ENCODE data around the gene MYO9B. TPM values are rescaled to one million over a fixed set of nuclear protein-coding genes. Genes with fewer than 3 reads are reported as not detected.

The MYO9B gene
- total and polyA plus RNA-seq, 2 donors (not counting 1 experiment from before 2014, with no cell fraction given): 32.5 to 52.5 TPM

DNA sequence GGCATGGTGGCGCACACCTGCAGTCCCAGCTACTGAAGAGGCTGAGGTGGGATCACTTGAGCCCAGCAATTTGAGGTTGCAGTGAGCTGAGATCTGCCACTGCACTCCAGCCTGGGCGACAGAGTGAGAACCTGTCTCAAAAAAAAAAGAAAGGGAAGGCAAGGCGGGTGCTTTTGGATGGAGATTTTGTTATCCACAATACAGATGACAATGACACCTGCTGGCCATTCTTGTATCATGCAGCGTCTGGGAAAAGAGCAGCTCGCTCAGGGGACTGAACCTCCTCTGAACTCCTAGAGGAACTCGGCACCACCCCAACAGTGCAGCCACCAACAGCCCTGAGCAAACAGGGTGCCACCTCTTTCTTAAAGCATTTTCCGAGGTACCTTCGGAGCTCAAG lies 23.1 kb upstream of the MYO9B start:
- H3K4me3 ChIP-seq (replicated peaks in 1 of 4; ENCODE audit: control extremely low read depth in 1 of 4, insufficient read depth in 1 of 4, low read depth in 3 of 4, low read length in 4 of 4): no peak overlapping the region
- no peaks in the 10 kb centered on the region for H3K9me3 ChIP-seq (ENCODE audit: control insufficient read depth, insufficient read depth, low read depth, low read length)
- peak; percentile 44 to 67 for DNase-seq (ENCODE audit: low read depth in 2 of 2)
- TF ChIP-seq, protein P1, sequence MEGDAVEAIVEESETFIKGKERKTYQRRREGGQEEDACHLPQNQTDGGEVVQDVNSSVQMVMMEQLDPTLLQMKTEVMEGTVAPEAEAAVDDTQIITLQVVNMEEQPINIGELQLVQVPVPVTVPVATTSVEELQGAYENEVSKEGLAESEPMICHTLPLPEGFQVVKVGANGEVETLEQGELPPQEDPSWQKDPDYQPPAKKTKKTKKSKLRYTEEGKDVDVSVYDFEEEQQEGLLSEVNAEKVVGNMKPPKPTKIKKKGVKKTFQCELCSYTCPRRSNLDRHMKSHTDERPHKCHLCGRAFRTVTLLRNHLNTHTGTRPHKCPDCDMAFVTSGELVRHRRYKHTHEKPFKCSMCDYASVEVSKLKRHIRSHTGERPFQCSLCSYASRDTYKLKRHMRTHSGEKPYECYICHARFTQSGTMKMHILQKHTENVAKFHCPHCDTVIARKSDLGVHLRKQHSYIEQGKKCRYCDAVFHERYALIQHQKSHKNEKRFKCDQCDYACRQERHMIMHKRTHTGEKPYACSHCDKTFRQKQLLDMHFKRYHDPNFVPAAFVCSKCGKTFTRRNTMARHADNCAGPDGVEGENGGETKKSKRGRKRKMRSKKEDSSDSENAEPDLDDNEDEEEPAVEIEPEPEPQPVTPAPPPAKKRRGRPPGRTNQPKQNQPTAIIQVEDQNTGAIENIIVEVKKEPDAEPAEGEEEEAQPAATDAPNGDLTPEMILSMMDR (conservative IDR thresholded peaks at IDR 0.05 in 1 of 2, IDR thresholded peaks at IDR 0.05 in 1 of 2; ENCODE audit: low read depth in 1 of 2, low read length in 2 of 2): peak; percentile 54 to 61
- TF ChIP-seq EZH2 (IDR thresholded peaks at IDR 0.05; ENCODE audit: low read length, missing control alignments): no peak
- no peaks in the 10 kb centered on the region for H3K4me1 ChIP-seq (ENCODE audit: control insufficient read depth, extremely low read depth, insufficient read depth, low read length)
- H3K27me3 ChIP-seq (ENCODE audit: control insufficient read depth, insufficient read depth, low read length): no peaks in the 10 kb centered on the region
- no peak overlapping the region for H3K27ac ChIP-seq (ENCODE audit: insufficient read depth, low read length)
- no peak overlapping the region for H3K9ac ChIP-seq (ENCODE audit: insufficient read depth, low read length)
- H4K20me1 ChIP-seq (ENCODE audit: control insufficient read depth, extremely low read depth, insufficient read depth, low read length): no peaks in the 10 kb centered on the region
- H3K36me3 ChIP-seq (ENCODE audit: control insufficient read depth, insufficient read depth, low read length): peaks cover 5% of the 10 kb centered on the region
- H2AFZ ChIP-seq (ENCODE audit: low read length): no peak overlapping the region
- H3K4me2 ChIP-seq (ENCODE audit: extremely low read depth, insufficient read depth, low read length): no peak overlapping the region
- no peaks in the 10 kb centered on the region for H3K79me2 ChIP-seq (ENCODE audit: control insufficient read depth, insufficient read depth, low read length)

DNA sequence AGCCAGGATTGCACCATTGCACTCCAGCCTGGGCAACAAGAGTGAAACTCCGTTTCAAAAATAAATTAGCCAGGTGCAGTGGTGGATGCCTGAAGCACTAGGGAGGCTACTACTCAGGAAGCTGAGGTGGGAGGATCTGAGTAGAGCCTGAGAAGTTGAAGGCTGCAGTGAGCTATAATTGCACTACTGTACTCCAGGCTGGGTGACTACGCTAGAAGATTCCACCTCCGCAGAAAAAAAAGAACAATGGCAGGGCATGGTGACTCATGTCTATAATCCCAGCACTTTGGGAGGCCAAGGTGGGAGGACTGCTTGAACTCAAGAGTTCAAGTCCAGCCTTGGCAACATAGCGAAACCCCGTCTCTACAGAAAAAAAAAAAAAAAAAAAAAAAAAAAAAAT lies 20.8 kb upstream of the MYO9B start:
- DNase-seq (ENCODE audit: low read depth in 2 of 2): no peak
- no peaks in the 10 kb centered on the region for H4K20me1 ChIP-seq (ENCODE audit: control insufficient read depth, extremely low read depth, insufficient read depth, low read length)
- H3K27ac ChIP-seq (ENCODE audit: insufficient read depth, low read length): no peak overlapping the region
- TF ChIP-seq, protein P1 (conservative IDR thresholded peaks at IDR 0.05 in 1 of 2, IDR thresholded peaks at IDR 0.05 in 1 of 2; ENCODE audit: low read depth in 1 of 2, low read length in 2 of 2): no peak
- TF ChIP-seq EZH2 (IDR thresholded peaks at IDR 0.05; ENCODE audit: low read length, missing control alignments): no peak
- no peaks in the 10 kb centered on the region for H3K27me3 ChIP-seq (ENCODE audit: control insufficient read depth, insufficient read depth, low read length)
- no peaks in the 10 kb centered on the region for H3K4me1 ChIP-seq (ENCODE audit: control insufficient read depth, extremely low read depth, insufficient read depth, low read length)
- H2AFZ ChIP-seq (ENCODE audit: low read length): no peak overlapping the region
- H3K4me2 ChIP-seq (ENCODE audit: extremely low read depth, insufficient read depth, low read length): no peak overlapping the region
- H3K9me3 ChIP-seq (ENCODE audit: control insufficient read depth, insufficient read depth, low read depth, low read length): no peaks in the 10 kb centered on the region
- no peak overlapping the region for H3K4me3 ChIP-seq (replicated peaks in 1 of 4; ENCODE audit: control extremely low read depth in 1 of 4, insufficient read depth in 1 of 4, low read depth in 3 of 4, low read length in 4 of 4)
- no peaks in the 10 kb centered on the region for H3K79me2 ChIP-seq (ENCODE audit: control insufficient read depth, insufficient read depth, low read length)
- H3K36me3 ChIP-seq (ENCODE audit: control insufficient read depth, insufficient read depth, low read length): peaks cover 7% of the 10 kb centered on the region
- no peak overlapping the region for H3K9ac ChIP-seq (ENCODE audit: insufficient read depth, low read length)

DNA sequence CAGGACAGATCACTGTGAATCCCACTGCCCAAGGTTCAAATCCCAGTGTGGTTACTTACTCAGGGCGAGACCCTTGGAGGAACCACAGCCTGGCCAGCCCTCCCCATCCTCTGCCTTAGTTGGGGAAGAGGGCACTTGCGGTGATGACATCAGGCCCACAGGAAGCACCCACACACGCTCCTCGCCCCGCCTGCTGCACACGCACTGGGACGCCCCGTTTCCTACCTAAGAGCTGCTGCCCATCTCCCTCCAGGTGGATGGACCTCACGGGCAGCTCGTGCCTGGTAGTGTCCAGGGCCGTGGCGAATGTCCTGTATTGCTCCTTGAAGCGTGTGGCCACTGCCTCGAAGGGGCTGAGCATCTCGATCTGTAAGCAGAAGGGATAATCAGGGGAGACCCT lies 19.9 kb upstream of the MYO9B start:
- Histone ChIP-seq H3K4me3 (replicated peaks in 1 of 4; ENCODE audit: control extremely low read depth in 1 of 4, insufficient read depth in 1 of 4, low read depth in 3 of 4, low read length in 4 of 4) (no peak overlapping the region), H3K4me2 (ENCODE audit: extremely low read depth, insufficient read depth, low read length) (no peak overlapping the region)
- TF ChIP-seq, protein P1 (conservative IDR thresholded peaks at IDR 0.05 in 1 of 2, IDR thresholded peaks at IDR 0.05 in 1 of 2; ENCODE audit: low read depth in 1 of 2, low read length in 2 of 2): no peak
- no peak for TF ChIP-seq EZH2 (IDR thresholded peaks at IDR 0.05; ENCODE audit: low read length, missing control alignments)

More for the DNA sequence above, 19.9 kb upstream of the MYO9B start:
- Histone ChIP-seq H3K27me3 (ENCODE audit: control insufficient read depth, insufficient read depth, low read length) (no peaks in the 10 kb centered on the region), H3K4me1 (ENCODE audit: control insufficient read depth, extremely low read depth, insufficient read depth, low read length) (no peaks in the 10 kb centered on the region), H3K27ac (ENCODE audit: insufficient read depth, low read length) (no peak overlapping the region), H4K20me1 (ENCODE audit: control insufficient read depth, extremely low read depth, insufficient read depth, low read length) (no peaks in the 10 kb centered on the region), H3K9me3 (ENCODE audit: control insufficient read depth, insufficient read depth, low read depth, low read length) (no peaks in the 10 kb centered on the region), H3K9ac (ENCODE audit: insufficient read depth, low read length) (no peak overlapping the region), H3K79me2 (ENCODE audit: control insufficient read depth, insufficient read depth, low read length) (no peaks in the 10 kb centered on the region), H2AFZ (ENCODE audit: low read length) (no peak overlapping the region), H3K36me3 (ENCODE audit: control insufficient read depth, insufficient read depth, low read length) (peaks cover 7% of the 10 kb centered on the region)
- DNase-seq (ENCODE audit: low read depth in 2 of 2): no peak
